Neuron (in vitro differentiated cells): ENCODE results near the gene SCNN1G.

Source experiments
- H2AFZ ChIP-seq: one replicate; pipeline ENCODE4 v1.6.1; 2013; ENCODE audit warnings: low read depth, mild to moderate bottlenecking, inconsistent platforms, low read length, moderate library complexity
- H3K27me3 ChIP-seq: one replicate; pipeline ENCODE4 v1.6.1; 2013; ENCODE audit warnings: low read length; ENCODE audit not compliant: insufficient read depth
- H3K36me3 ChIP-seq: one replicate; pipeline ENCODE4 v1.6.1; 2013; ENCODE audit warnings: low read length; ENCODE audit not compliant: insufficient read depth
- H3K4me1 ChIP-seq: one replicate; pipeline ENCODE4 v1.6.1; 2013; ENCODE audit warnings: low read length; ENCODE audit not compliant: insufficient read depth
- H3K4me3 ChIP-seq: 2 replicates; pipeline ENCODE4 v1.5.1; 2013; ENCODE audit warnings: mild to moderate bottlenecking, low read length, moderate library complexity
- H3K9me3 ChIP-seq: one replicate; pipeline ENCODE4 v1.6.1; 2013; ENCODE audit warnings: low read length

The SCNN1G gene

DNA sequence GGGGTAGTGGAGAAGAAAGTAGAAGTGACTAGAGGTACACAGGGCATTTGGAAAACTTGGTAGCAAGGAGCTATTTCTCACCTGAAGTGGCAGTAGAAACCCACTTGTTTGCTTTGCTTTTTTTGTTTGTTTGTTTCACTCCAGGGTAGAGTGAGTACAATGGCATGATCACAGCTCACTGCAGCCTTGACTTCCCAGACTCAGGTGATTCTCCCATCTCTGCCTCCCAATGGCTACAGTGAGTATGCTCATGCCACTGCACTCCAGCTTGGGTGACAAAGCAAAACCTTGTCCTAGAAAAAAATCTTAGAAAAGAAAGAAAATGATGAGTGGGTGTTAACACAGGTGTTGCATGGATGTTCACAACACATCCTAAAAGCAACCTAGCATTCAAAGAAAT is 40.4 kb downstream of the SCNN1G start:
- H3K4me3 ChIP-seq = no peak overlapping the region
- peaks cover 4% of the 10 kb centered on the region for H3K27me3 ChIP-seq
- H3K4me1 ChIP-seq = no peaks in the 10 kb centered on the region
- no peaks in the 10 kb centered on the region for H3K36me3 ChIP-seq
- no peaks in the 10 kb centered on the region for H3K9me3 ChIP-seq
- H2AFZ ChIP-seq = no peak overlapping the region

DNA sequence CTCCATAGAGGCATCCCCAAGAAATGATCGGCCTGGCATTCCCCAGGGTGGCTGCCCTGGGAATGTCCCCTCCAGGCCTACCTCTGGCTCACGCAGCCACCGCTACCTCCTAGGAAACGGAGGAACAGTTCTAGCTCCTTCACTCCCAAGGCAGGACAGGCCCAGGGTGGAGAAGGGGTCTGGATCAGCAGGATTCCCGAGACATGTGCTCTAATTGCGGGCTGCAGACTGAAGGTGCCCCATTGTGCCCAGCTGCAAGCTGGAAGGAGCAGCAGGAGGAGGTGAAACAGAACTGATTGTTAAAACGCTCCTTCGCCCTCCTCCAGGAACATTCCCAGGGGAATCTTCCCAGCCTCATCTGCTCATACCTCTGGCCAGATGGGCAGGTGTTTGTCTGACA is 40.8 kb downstream of the SCNN1G start:
- no peak overlapping the region for H3K4me3 ChIP-seq
- no peaks in the 10 kb centered on the region for H3K4me1 ChIP-seq
- H3K27me3 ChIP-seq = peaks cover 4% of the 10 kb centered on the region
- H2AFZ ChIP-seq = no peak overlapping the region
- H3K9me3 ChIP-seq = no peaks in the 10 kb centered on the region
- H3K36me3 ChIP-seq = no peaks in the 10 kb centered on the region

DNA sequence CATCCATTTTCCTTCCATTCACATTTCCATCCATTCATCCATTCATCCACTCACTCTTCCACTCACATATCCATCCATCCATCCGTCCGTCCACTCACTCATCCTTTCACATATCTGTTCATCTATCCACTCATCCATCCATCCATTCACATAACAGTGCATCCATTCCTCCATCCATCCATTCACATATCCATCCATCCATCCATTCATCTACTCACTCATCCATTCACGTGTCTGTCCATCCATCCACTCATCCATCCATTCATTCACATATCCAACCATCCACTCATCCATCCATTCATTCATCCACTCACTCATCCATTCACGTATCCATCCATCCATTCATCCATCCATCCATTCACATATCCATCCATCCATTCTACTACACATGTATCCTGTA is 42.6 kb downstream of the SCNN1G start:
- H2AFZ ChIP-seq = no peak overlapping the region
- no peak overlapping the region for H3K4me3 ChIP-seq
- no peaks in the 10 kb centered on the region for H3K36me3 ChIP-seq
- no peaks in the 10 kb centered on the region for H3K4me1 ChIP-seq
- no peaks in the 10 kb centered on the region for H3K9me3 ChIP-seq
- peaks cover 4% of the 10 kb centered on the region for H3K27me3 ChIP-seq

- no peaks in the 10 kb centered on the region for H3K36me3 ChIP-seq
- no peaks in the 10 kb centered on the region for H3K9me3 ChIP-seq
- H3K4me3 ChIP-seq = no peak overlapping the region
- H3K27me3 ChIP-seq = peaks cover 4% of the 10 kb centered on the region
- no peaks in the 10 kb centered on the region for H3K4me1 ChIP-seq
- no peak overlapping the region for H2AFZ ChIP-seq
These were observed 43.1 kb downstream of the SCNN1G start for GRCh38 chr16:23225634-23226033.

DNA sequence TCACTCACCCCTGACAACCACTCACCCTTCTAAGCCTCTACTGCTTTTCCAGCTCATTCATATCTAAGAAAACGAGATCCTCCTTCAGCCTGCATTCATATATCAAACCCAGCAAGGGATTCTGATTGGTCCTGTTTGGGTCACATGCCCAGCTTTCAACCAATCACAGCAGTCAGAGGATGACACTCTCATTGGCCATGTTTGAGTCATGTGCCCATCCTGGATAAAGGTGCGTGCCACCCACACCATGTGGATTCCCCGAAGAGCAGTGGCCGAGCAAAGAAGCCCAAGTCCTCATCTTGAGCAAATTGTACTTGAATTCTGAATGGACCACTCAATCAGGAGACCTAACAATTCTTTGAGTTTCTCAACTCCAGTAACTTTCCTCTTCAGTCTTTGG is 45.0 kb downstream of the SCNN1G start:
- Histone ChIP-seq H3K9me3 (no peaks in the 10 kb centered on the region), H3K4me1 (no peaks in the 10 kb centered on the region), H3K27me3 (peaks cover 4% of the 10 kb centered on the region), H2AFZ (no peak overlapping the region), H3K36me3 (no peaks in the 10 kb centered on the region), H3K4me3 (no peak overlapping the region)

GRCh38 chr16:23229714-23230113 is 47.2 kb downstream of the SCNN1G start:
- H3K4me3 ChIP-seq = no peak overlapping the region
- no peaks in the 10 kb centered on the region for H3K9me3 ChIP-seq
- no peak overlapping the region for H2AFZ ChIP-seq
- no peaks in the 10 kb centered on the region for H3K36me3 ChIP-seq
- H3K4me1 ChIP-seq = no peaks in the 10 kb centered on the region
- H3K27me3 ChIP-seq = no peaks in the 10 kb centered on the region

DNA sequence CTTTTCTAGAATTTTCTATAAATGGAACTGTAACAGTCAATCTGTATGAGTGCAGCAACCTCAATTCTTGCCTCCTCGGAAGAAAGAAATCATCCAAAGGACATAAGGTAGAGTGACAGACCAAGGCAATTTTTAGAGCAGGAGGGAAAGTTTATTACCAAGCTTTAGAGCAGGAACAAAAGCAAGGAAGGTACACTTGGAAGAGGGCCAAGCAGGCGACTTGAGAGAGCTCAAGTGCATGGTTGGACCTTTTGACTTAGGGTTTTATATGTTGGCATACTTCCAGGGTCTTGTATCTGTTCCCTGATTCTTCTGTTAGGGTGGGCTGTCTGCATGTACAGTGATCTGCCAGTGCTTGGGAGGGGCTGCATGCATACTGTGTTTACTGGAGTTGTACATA is 50.3 kb downstream of the SCNN1G start:
- H2AFZ ChIP-seq = no peak overlapping the region
- H3K4me1 ChIP-seq = no peaks in the 10 kb centered on the region
- H3K9me3 ChIP-seq = no peaks in the 10 kb centered on the region
- no peak overlapping the region for H3K4me3 ChIP-seq
- no peaks in the 10 kb centered on the region for H3K27me3 ChIP-seq
- H3K36me3 ChIP-seq = no peaks in the 10 kb centered on the region

DNA sequence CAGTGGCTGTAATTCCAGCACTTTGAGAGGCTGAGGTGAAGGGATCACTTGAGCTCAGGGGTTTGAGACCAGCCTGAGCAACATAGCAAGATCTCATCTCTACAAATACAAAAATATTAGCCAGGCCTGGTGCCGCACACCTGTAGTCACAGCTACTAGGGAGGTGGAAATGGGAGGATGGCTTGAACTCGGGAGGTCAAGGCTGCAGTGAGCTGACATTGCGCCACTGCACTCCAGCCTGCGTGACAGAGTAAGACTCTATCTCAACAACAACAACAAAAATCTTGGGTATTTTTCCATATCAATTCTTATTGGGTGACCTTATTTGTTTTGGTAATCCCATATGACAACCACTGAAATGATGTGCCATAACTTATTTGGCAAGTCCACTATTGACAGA is 52.6 kb downstream of the SCNN1G start:
- Histone ChIP-seq H3K27me3 (no peaks in the 10 kb centered on the region), H3K4me3 (no peak overlapping the region), H3K36me3 (no peaks in the 10 kb centered on the region), H3K4me1 (no peaks in the 10 kb centered on the region), H2AFZ (no peak overlapping the region), H3K9me3 (no peaks in the 10 kb centered on the region)

- no peaks in the 10 kb centered on the region for H3K36me3 ChIP-seq
- no peak overlapping the region for H3K4me3 ChIP-seq
- no peak overlapping the region for H2AFZ ChIP-seq
- no peaks in the 10 kb centered on the region for H3K4me1 ChIP-seq
- no peaks in the 10 kb centered on the region for H3K27me3 ChIP-seq
- H3K9me3 ChIP-seq = no peaks in the 10 kb centered on the region
These were observed 54.4 kb downstream of the SCNN1G start for GRCh38 chr16:23236983-23237382.

GRCh38 chr16:23240994-23241393 is 58.4 kb downstream of the SCNN1G start:
- no peaks in the 10 kb centered on the region for H3K9me3 ChIP-seq
- no peak overlapping the region for H2AFZ ChIP-seq

DNA sequence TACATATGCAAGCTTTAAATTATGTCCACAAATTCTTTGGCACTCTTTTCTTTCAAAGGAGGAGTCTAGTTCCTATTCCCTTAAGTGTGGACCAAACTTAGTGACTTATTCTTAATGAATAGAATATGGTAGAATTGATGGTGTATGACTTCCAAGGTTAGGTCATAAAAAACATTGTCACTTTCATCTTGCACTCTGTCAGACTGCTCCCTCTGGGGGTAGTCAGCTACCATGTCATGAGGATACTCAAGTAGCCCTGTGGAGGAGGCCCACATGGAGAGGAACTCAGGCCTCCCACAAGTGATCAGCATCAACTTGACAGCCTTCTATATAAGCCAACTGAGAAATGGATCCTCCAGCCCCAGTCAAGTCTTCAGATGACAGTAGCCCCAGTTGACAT is 61.6 kb downstream of the SCNN1G start:
- no peaks in the 10 kb centered on the region for H3K4me1 ChIP-seq
- H3K4me3 ChIP-seq = no peak overlapping the region

More at GRCh38 chr16:23240994-23241393, 58.4 kb downstream of the SCNN1G start:
- H3K4me1 ChIP-seq = no peaks in the 10 kb centered on the region
- H3K4me3 ChIP-seq = no peak overlapping the region
- no peaks in the 10 kb centered on the region for H3K36me3 ChIP-seq
- no peaks in the 10 kb centered on the region for H3K27me3 ChIP-seq

DNA sequence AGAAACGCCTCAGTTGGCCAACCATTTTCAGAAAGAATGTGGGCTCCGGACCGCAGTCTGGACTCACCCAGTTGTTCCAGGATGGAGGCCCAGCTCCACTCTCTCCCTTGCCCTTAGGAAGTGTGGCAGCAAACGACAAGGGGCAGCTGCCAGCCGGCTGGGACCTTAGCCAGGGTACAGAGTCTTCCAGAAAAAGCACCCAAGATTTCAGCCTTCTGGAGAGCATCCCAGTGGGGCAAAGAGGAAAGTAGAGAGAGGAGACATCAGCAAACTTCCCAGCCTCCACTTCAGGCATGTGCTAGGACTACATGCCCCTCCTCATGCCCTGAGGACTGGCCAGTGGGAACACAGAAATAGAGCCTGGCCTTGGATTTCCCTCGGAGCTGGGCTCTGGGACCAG is 62.7 kb downstream of the SCNN1G start:
- no peak overlapping the region for H3K4me3 ChIP-seq
- H3K36me3 ChIP-seq = no peaks in the 10 kb centered on the region
- no peak overlapping the region for H2AFZ ChIP-seq
- H3K9me3 ChIP-seq = no peaks in the 10 kb centered on the region
- no peaks in the 10 kb centered on the region for H3K4me1 ChIP-seq
- no peaks in the 10 kb centered on the region for H3K27me3 ChIP-seq

More for the DNA sequence above, 61.6 kb downstream of the SCNN1G start:
- Histone ChIP-seq H3K9me3 (no peaks in the 10 kb centered on the region), H2AFZ (no peak overlapping the region), H3K36me3 (no peaks in the 10 kb centered on the region), H3K27me3 (no peaks in the 10 kb centered on the region)

DNA sequence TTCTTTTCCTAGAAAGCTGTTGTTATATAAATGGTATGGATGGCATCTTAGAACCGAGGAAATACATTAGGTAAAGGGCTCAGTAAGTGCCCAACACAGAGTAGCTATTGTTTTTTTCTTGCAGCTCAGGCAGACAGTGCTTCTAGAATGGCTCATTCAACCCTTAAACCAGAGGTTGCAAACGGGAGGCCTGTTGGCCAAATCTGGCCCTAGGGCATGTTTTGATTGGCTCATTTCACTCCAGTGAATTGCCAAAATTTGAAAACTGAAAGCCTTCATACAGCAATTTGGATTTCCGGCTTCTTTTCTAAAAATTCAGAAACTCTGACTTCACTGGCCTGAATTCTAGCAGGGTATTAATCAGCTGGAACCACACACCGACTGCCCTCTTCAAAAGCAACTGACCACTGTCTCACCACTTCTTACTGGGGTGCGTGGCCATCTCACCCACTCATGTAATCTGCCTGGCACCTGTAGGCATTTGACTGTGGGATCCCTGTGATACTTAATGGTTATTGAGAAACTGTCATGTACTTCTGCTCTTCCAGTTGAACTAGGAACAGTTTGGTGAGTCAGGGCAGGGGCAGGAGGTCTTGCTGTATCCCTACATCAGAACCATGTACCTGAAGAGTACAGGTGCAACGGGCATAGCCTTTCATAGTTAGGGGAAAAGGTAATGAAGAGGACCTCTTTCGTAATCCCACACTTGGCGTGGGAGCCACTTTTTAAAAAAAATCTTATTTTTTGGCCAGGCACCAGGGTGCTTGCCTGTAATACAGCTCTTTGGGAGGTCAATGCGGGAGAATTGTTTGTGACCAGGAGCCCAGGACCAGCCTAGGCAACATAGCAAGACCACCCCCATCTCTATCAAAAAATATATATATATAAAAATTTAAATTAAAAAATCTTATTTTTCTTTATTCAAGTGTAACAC is 66.0 kb downstream of the SCNN1G start:
- H3K27me3 ChIP-seq = no peaks in the 10 kb centered on the region
- no peaks in the 10 kb centered on the region for H3K9me3 ChIP-seq
- no peak overlapping the region for H3K4me3 ChIP-seq
- H3K36me3 ChIP-seq = no peaks in the 10 kb centered on the region
- H3K4me1 ChIP-seq = no peaks in the 10 kb centered on the region
- no peak overlapping the region for H2AFZ ChIP-seq

DNA sequence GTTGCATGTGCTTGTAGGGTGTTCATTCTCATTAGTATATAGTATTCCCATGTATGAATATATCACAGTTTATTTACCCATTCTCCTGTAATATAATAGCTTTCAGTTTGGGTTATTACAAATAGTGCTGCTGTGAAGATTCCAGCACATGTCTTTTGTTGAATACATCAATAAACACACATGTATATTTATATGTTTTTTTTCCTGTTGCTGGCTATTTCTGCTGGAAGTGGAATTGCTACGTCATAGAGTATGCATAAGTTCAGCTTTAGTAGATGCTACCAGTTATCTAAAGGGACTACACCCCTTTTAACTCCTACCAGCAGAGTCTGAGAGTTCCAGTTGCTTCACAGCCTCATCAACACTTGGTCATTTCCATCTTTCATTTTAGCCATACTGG is 67.3 kb downstream of the SCNN1G start:
- no peaks in the 10 kb centered on the region for H3K9me3 ChIP-seq
- no peaks in the 10 kb centered on the region for H3K27me3 ChIP-seq
- H3K4me3 ChIP-seq = no peak overlapping the region
- no peak overlapping the region for H2AFZ ChIP-seq
- H3K4me1 ChIP-seq = no peaks in the 10 kb centered on the region
- H3K36me3 ChIP-seq = no peaks in the 10 kb centered on the region
